PC-9 (cell line): ENCODE results near the gene PEX26. TPM values are rescaled to one million over a fixed set of nuclear protein-coding genes. Genes with fewer than 3 reads are reported as not detected.

ENCODE experiments used
- BruUV-seq: library from RNA; stranded (reverse); fragments of 400-500 nt; replicated peaks from 2 replicates; lab custom pipeline; 2021; lab: Mats Ljungman, UMichigan
- CTCF ChIA-PET: fragments of 300-600 bp; sonication (Branson Sonifier 250); formaldehyde crosslinking; loops from one replicate; lab custom pipeline; 2022; ENCODE audit warnings: antibody characterized with exemption; lab: Charles Lee
- POLR2A ChIA-PET: fragments of 300-600 bp; sonication (Branson Sonifier 250); formaldehyde crosslinking; loops from one replicate; lab custom pipeline; 2022; ENCODE audit warnings: antibody characterized with exemption; ENCODE audit not compliant: unreplicated experiment; lab: Charles Lee
- DNase-seq, 2 experiments: peaks; one replicate each; pipeline versions ENCODE4 v3.0.0 to v3.0.0-alpha.2; 2015 to 2022; ENCODE audit warnings: mixed read lengths in 1 of 2
- H2AFZ ChIP-seq: fragments of 200-600 bp; sonication (generic); 2 replicates; pipeline ENCODE4 v1.8.1; 2017; ENCODE audit warnings: antibody characterized with exemption
- H3F3A ChIP-seq: fragments of 200-600 bp; sonication (generic); 2 replicates; pipeline ENCODE4 v1.8.1; 2017; ENCODE audit warnings: antibody characterized with exemption, mild to moderate bottlenecking, low read depth; ENCODE audit not compliant: insufficient read depth
- H3K27ac ChIP-seq: fragments of 200-600 bp; sonication (generic); 2 replicates; pipeline ENCODE4 v1.6.1; 2016; ENCODE audit warnings: mixed run types
- H3K27me3 ChIP-seq: fragments of 200-600 bp; sonication (generic); 2 replicates; pipeline ENCODE4 v1.6.1; 2016; ENCODE audit warnings: low read depth, mixed run types; ENCODE audit not compliant: insufficient read depth
- H3K36me3 ChIP-seq: fragments of 200-600 bp; sonication (generic); 2 replicates; pipeline ENCODE4 v1.6.1; 2016; ENCODE audit warnings: low read depth, mixed run types
- H3K4me1 ChIP-seq: fragments of 200-600 bp; sonication (generic); replicated peaks from 2 replicates; pipeline ENCODE4 v1.6.1; 2016; ENCODE audit warnings: mixed run types; ENCODE audit not compliant: insufficient read depth
- H3K4me2 ChIP-seq: fragments of 200-600 bp; sonication (generic); 2 replicates; pipeline ENCODE4 v1.6.1; 2017; ENCODE audit warnings: mixed run types
- H3K4me3 ChIP-seq: fragments of 200-600 bp; sonication (generic); 2 replicates; pipeline ENCODE4 v1.6.1; 2016; ENCODE audit warnings: mixed run types
- H3K79me2 ChIP-seq: fragments of 200-600 bp; sonication (generic); 2 replicates; pipeline ENCODE4 v1.6.1; 2017; ENCODE audit warnings: low read depth, mixed run types
- H3K9me2 ChIP-seq: fragments of 200-600 bp; sonication (generic); 2 replicates; pipeline ENCODE4 v1.8.1; 2017; ENCODE audit warnings: mild to moderate bottlenecking; ENCODE audit not compliant: insufficient read depth
- H3K9me3 ChIP-seq: fragments of 200-600 bp; sonication (generic); 2 replicates; pipeline ENCODE4 v1.8.1; 2016; ENCODE audit warnings: low read depth; ENCODE audit not compliant: insufficient read depth
- H4K20me1 ChIP-seq: fragments of 200-600 bp; sonication (generic); 2 replicates; pipeline ENCODE4 v1.8.1; 2017; ENCODE audit not compliant: insufficient read depth
- EZH2 ChIP-seq: fragments of 200-600 bp; sonication (generic); IDR thresholded peaks from 2 replicates; pipeline ENCODE4 v1.8.0; 2017; ENCODE audit warnings: antibody characterized with exemption, low read depth
- intact Hi-C: fragments of 100-400 bp; cut with micrococcal nuclease; formaldehyde crosslinking; loops from one replicate; pipeline ENCODE4 v1.10.0; 2022; ENCODE audit not compliant: unreplicated experiment
- total RNA-seq: library from RNA; stranded (reverse); gene quantifications from 2 replicates; pipeline ENCODE4 v1.2.3, GENCODE V29; 2021
- TF ChIP-seq, protein P1 (sequence below): fragments of 200-600 bp; sonication (generic); conservative IDR thresholded peaks from 2 replicates; pipeline ENCODE4 v1.6.1; 2017; ENCODE audit warnings: mixed run types, antibody characterized with exemption, mild to moderate bottlenecking, moderate library complexity

PEX26 gene
- total RNA-seq, 1 experiment from 2014 or later = 30.0 TPM

DNA sequence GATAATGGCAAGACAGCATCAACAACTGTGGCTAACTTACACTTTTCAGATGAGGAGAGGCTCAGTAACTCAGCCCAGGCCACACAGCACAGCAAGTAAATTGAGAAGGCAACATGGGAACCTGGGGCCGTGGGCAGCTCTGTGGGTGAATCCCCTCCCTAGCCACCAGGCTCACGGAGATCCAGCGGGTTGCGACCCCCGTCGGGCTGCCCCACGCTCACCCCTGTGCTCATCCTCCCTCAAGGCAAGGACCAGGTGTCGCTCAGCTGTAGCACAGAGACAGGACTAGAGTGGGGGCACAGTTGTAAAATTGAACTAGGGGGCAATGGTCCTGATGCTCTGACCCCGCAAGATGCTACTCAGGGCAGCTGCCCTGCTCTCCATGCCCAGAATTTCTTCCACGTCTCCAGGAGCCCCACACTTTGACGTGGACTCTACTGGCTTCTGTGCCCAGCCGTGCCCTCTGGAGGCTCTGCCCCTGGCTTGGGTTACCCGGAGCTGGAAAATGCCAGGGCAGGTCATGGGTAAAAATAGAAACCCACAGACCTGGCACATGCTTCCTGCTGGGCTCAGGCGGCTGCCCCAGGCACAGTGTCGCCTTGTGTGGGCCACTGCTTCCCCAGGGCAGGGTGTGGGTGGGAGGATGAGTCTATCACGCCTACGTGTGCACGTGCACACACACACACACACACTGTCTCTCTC is 41.8 kb downstream of the PEX26 start:
- Histone ChIP-seq H3K4me2 (no peak overlapping the region), H3K27ac (no peak overlapping the region), H4K20me1 (no peaks in the 10 kb centered on the region), H3K36me3 (no peaks in the 10 kb centered on the region), H3F3A (no peaks in the 10 kb centered on the region), H3K9me2 (no peaks in the 10 kb centered on the region), H3K9me3 (no peaks in the 10 kb centered on the region), H3K4me3 (no peak overlapping the region), H2AFZ (no peak overlapping the region), H3K4me1 (no peaks in the 10 kb centered on the region), H3K79me2 (no peaks in the 10 kb centered on the region), H3K27me3 (no peaks in the 10 kb centered on the region)
- DNase-seq = no peak
- TF ChIP-seq, protein P1, sequence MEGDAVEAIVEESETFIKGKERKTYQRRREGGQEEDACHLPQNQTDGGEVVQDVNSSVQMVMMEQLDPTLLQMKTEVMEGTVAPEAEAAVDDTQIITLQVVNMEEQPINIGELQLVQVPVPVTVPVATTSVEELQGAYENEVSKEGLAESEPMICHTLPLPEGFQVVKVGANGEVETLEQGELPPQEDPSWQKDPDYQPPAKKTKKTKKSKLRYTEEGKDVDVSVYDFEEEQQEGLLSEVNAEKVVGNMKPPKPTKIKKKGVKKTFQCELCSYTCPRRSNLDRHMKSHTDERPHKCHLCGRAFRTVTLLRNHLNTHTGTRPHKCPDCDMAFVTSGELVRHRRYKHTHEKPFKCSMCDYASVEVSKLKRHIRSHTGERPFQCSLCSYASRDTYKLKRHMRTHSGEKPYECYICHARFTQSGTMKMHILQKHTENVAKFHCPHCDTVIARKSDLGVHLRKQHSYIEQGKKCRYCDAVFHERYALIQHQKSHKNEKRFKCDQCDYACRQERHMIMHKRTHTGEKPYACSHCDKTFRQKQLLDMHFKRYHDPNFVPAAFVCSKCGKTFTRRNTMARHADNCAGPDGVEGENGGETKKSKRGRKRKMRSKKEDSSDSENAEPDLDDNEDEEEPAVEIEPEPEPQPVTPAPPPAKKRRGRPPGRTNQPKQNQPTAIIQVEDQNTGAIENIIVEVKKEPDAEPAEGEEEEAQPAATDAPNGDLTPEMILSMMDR = no peak
- no peak for TF ChIP-seq EZH2
- no TSS peak for BruUV-seq
- POLR2A ChIA-PET = no interaction called here
- intact Hi-C loops = no loop called here
- CTCF ChIA-PET = no interaction called here

DNA sequence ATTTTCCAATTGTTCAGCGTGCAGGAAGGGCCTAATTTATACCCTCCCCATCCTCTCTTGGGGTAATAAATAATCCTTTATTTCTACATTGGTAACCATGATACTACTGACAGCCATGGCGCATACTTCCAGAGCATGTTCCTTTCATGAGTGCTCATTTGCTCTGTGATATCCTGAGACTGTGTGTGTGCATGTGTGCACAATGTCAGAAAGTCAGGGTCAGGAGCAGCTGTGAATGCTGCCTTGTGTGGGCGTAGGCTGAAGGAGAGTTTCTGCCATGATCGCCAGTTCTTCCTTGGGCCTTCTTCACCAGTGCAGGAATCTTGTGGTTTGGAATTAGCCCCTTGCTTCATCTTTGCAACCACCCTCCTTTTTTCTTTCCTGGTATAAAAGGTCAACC is 43.1 kb downstream of the PEX26 start:
- POLR2A ChIA-PET = no interaction called here
- no peaks in the 10 kb centered on the region for H3K4me1 ChIP-seq

GRCh38 chr22:18121506-18121905 is 43.7 kb downstream of the PEX26 start:
- no peaks in the 10 kb centered on the region for H4K20me1 ChIP-seq
- no peaks in the 10 kb centered on the region for H3K4me1 ChIP-seq
- intact Hi-C loops = no loop called here
- no peaks in the 10 kb centered on the region for H3K9me2 ChIP-seq
- no peak for TF ChIP-seq EZH2
- TF ChIP-seq, protein P1 = no peak
- H3F3A ChIP-seq = no peaks in the 10 kb centered on the region
- no peaks in the 10 kb centered on the region for H3K79me2 ChIP-seq
- H3K9me3 ChIP-seq = no peaks in the 10 kb centered on the region
- no peak overlapping the region for H3K27ac ChIP-seq
- no peaks in the 10 kb centered on the region for H3K36me3 ChIP-seq
- BruUV-seq = no TSS peak
- H3K4me3 ChIP-seq = no peak overlapping the region
- no peak overlapping the region for H3K4me2 ChIP-seq
- POLR2A ChIA-PET = no interaction called here
- H3K27me3 ChIP-seq = no peaks in the 10 kb centered on the region
- no peak for DNase-seq
- H2AFZ ChIP-seq = no peak overlapping the region
- CTCF ChIA-PET = no interaction called here

More for the DNA sequence above, 43.1 kb downstream of the PEX26 start:
- no peak overlapping the region for H3K4me3 ChIP-seq
- H3K4me2 ChIP-seq = no peak overlapping the region
- BruUV-seq = no TSS peak
- H4K20me1 ChIP-seq = no peaks in the 10 kb centered on the region
- no peaks in the 10 kb centered on the region for H3K9me3 ChIP-seq
- TF ChIP-seq EZH2 = no peak
- TF ChIP-seq, protein P1 = no peak
- no peaks in the 10 kb centered on the region for H3K79me2 ChIP-seq
- no peaks in the 10 kb centered on the region for H3F3A ChIP-seq
- CTCF ChIA-PET = no interaction called here
- no peaks in the 10 kb centered on the region for H3K9me2 ChIP-seq
- DNase-seq = no peak
- H3K36me3 ChIP-seq = no peaks in the 10 kb centered on the region
- no peak overlapping the region for H2AFZ ChIP-seq
- H3K27ac ChIP-seq = no peak overlapping the region
- H3K27me3 ChIP-seq = no peaks in the 10 kb centered on the region
- intact Hi-C loops = no loop called here
